HepG2 (cell line): Measurements from ENCODE around the gene FAM181A. TPM values are rescaled to one million over a fixed set of nuclear protein-coding genes. Genes with fewer than 3 reads are reported as not detected.
A peak's percentile ranks its signal among the peaks of the same experiment; 100 is the strongest.

Source experiments
- ATF1 ChIP-seq: IDR thresholded peaks from 2 replicates; pipeline ENCODE4 v1.6.1; 2016; ENCODE audit warnings: mild to moderate bottlenecking, control low read depth
- GTF3A ChIP-seq: sonication (generic); formaldehyde crosslinking; conservative IDR thresholded peaks from 2 replicates; pipeline ENCODE4 v1.4.0; 2020; ENCODE audit warnings: mild to moderate bottlenecking, missing genetic modification reagents
- KDM6A ChIP-seq: IDR thresholded peaks from 2 replicates; pipeline ENCODE4 v1.6.1; 2016; ENCODE audit warnings: low read depth
- POLR2G ChIP-seq: fragments of 200-400 bp; formaldehyde crosslinking; IDR thresholded peaks from 2 replicates; pipeline ENCODE4 v1.6.1; 2018; ENCODE audit warnings: mild to moderate bottlenecking, low read depth, low read length, moderate library complexity
- RNF2 ChIP-seq: fragments of 450-650 bp; conservative IDR thresholded peaks from 2 replicates; pipeline ENCODE4 v1.6.1; 2016; ENCODE audit warnings: low read depth
- TCF7L2 ChIP-seq: IDR thresholded peaks from 2 replicates; pipeline ENCODE4 v1.6.1; 2011; ENCODE audit warnings: mild to moderate bottlenecking, low read depth, low read length, moderate library complexity
- ZNF253 ChIP-seq: sonication (generic); formaldehyde crosslinking; IDR thresholded peaks from 2 replicates; pipeline ENCODE4 v1.8.0; 2022; ENCODE audit warnings: mild to moderate bottlenecking, missing genetic modification reagents, borderline replicate concordance
- ZNF263 ChIP-seq: sonication (generic); formaldehyde crosslinking; IDR thresholded peaks from 2 replicates; pipeline ENCODE4 v1.4.0; 2020; ENCODE audit warnings: missing genetic modification reagents
- ZNF292 ChIP-seq: sonication (generic); formaldehyde crosslinking; IDR thresholded peaks from 2 replicates; pipeline ENCODE4 v1.8.1; 2022; ENCODE audit warnings: mild to moderate bottlenecking, low read depth, missing genetic modification reagents, borderline replicate concordance
- ZNF547 ChIP-seq: sonication (generic); formaldehyde crosslinking; IDR thresholded peaks from 2 replicates; pipeline ENCODE4 v1.5.1; 2020; ENCODE audit warnings: mild to moderate bottlenecking, missing genetic modification reagents
- polyA plus RNA-seq, 8 experiments: library from polyadenylated mRNA; depleted of rRNA in 3 of 8; stranded (reverse) in 7 of 8; unstranded in 1 of 8; fragments of >200 nt; fragmentation: Illumina TruSeq in 4 of 8; extraction: Trizol in 4 of 8; gene quantifications; 2 replicates each; pipeline versions ENCODE4 v1.2.1 to v1.2.3, GENCODE V29; 2011 to 2016; ENCODE audit warnings: low read depth in 4 of 8, missing spikeins in 1 of 8, mixed read lengths in 1 of 8; ENCODE audit not compliant: insufficient read depth in 1 of 8
- total RNA-seq, 5 experiments: library from RNA; depleted of rRNA; stranded (reverse); fragments of >200 nt; fragmentation: Illumina TruSeq; extraction: Trizol; gene quantifications; 2 replicates each; pipeline ENCODE4 v1.2.3, GENCODE V29; 2016; ENCODE audit warnings: low read depth in 1 of 5
- TF ChIP-seq, protein P1 (sequence below): sonication (generic); formaldehyde crosslinking; IDR thresholded peaks from 2 replicates; pipeline ENCODE4 v1.4.0; 2020; ENCODE audit warnings: missing genetic modification reagents
- TF ChIP-seq, protein P2 (sequence below): sonication (generic); formaldehyde crosslinking; IDR thresholded peaks from 2 replicates; pipeline ENCODE4 v1.8.0; 2022; ENCODE audit warnings: missing genetic modification reagents, mild to moderate bottlenecking, borderline replicate concordance
- TF ChIP-seq, protein P3 (sequence below): sonication (generic); formaldehyde crosslinking; IDR thresholded peaks from 2 replicates; pipeline ENCODE4 v1.4.0; 2020; ENCODE audit warnings: missing genetic modification reagents
- TF ChIP-seq, protein P4 (sequence below): sonication (generic); formaldehyde crosslinking; IDR thresholded peaks from 2 replicates; pipeline ENCODE4 v1.8.1; 2023; ENCODE audit warnings: mild to moderate bottlenecking, missing genetic modification reagents
- TF ChIP-seq, protein P5 (sequence below): sonication (generic); formaldehyde crosslinking; IDR thresholded peaks from 2 replicates; pipeline ENCODE4 v1.4.0; 2020; ENCODE audit warnings: mild to moderate bottlenecking, missing genetic modification reagents, borderline replicate concordance
- TF ChIP-seq, protein P6 (sequence below), 2 experiments: fragments of 450-650 bp in 1 of 2; sonication (generic) in 1 of 2; formaldehyde crosslinking; IDR thresholded peaks; 2 replicates each; pipeline versions ENCODE4 v1.5.0 to v1.8.0; 2020 to 2022; ENCODE audit warnings: mild to moderate bottlenecking in 1 of 2, missing genetic modification reagents in 1 of 2

FAM181A gene
- total and polyA plus RNA-seq, 2 of the 13 experiments (the other 11 are each of a cell fraction or from before 2014, with no cell fraction given) = 1.1 to 1.5 TPM

DNA sequence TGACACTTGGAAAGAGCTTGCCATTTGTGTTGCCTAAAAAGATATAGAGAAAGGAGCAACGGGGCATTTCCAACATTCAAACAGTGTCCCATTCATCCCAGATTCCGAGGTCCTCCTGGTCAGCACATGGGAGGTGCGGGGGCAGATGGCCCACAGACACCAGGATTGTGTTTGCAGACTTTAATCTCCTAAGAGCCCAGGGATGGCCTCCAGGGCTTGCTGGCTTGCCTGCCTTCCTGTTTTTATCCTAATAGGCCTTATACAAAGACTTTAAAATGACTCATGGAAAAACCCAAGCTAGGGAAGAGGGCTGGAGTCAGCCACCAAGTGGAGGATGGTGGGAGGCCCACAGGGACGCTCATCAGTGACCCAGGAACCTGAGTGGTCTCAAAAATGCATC is 21.5 kb upstream of the FAM181A start (continued):
- TF ChIP-seq, protein P1, sequence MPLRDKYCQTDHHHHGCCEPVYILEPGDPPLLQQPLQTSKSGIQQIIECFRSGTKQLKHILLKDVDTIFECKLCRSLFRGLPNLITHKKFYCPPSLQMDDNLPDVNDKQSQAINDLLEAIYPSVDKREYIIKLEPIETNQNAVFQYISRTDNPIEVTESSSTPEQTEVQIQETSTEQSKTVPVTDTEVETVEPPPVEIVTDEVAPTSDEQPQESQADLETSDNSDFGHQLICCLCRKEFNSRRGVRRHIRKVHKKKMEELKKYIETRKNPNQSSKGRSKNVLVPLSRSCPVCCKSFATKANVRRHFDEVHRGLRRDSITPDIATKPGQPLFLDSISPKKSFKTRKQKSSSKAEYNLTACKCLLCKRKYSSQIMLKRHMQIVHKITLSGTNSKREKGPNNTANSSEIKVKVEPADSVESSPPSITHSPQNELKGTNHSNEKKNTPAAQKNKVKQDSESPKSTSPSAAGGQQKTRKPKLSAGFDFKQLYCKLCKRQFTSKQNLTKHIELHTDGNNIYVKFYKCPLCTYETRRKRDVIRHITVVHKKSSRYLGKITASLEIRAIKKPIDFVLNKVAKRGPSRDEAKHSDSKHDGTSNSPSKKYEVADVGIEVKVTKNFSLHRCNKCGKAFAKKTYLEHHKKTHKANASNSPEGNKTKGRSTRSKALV (CRISPR knock-in tag) = peak; percentile 84; the same call in 1 of the 2 replicates
- TF ChIP-seq GTF3A (CRISPR knock-in tag) (no peak), ZNF253 (no peak), ZNF547 (CRISPR knock-in tag) (no peak), RNF2 (no peak), KDM6A (CRISPR knock-in tag) (no peak), ZNF263 (CRISPR knock-in tag) (peak; percentile 78), POLR2G (peak; percentile 47; the same call in 1 of the 2 replicates), ZNF292 (CRISPR knock-in tag) (0 out of 2 replicates have a peak, but pooled peaks have one; percentile 32), TCF7L2 (no peak), ATF1 (no peak)
- TF ChIP-seq, protein P2, sequence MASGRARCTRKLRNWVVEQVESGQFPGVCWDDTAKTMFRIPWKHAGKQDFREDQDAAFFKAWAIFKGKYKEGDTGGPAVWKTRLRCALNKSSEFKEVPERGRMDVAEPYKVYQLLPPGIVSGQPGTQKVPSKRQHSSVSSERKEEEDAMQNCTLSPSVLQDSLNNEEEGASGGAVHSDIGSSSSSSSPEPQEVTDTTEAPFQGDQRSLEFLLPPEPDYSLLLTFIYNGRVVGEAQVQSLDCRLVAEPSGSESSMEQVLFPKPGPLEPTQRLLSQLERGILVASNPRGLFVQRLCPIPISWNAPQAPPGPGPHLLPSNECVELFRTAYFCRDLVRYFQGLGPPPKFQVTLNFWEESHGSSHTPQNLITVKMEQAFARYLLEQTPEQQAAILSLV (CRISPR knock-in tag) = peak; percentile 83; the same call in 1 of the 2 replicates
- TF ChIP-seq, protein P3, sequence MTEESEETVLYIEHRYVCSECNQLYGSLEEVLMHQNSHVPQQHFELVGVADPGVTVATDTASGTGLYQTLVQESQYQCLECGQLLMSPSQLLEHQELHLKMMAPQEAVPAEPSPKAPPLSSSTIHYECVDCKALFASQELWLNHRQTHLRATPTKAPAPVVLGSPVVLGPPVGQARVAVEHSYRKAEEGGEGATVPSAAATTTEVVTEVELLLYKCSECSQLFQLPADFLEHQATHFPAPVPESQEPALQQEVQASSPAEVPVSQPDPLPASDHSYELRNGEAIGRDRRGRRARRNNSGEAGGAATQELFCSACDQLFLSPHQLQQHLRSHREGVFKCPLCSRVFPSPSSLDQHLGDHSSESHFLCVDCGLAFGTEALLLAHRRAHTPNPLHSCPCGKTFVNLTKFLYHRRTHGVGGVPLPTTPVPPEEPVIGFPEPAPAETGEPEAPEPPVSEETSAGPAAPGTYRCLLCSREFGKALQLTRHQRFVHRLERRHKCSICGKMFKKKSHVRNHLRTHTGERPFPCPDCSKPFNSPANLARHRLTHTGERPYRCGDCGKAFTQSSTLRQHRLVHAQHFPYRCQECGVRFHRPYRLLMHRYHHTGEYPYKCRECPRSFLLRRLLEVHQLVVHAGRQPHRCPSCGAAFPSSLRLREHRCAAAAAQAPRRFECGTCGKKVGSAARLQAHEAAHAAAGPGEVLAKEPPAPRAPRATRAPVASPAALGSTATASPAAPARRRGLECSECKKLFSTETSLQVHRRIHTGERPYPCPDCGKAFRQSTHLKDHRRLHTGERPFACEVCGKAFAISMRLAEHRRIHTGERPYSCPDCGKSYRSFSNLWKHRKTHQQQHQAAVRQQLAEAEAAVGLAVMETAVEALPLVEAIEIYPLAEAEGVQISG (CRISPR knock-in tag) = peak; percentile 51; the same call in 1 of the 2 replicates
- TF ChIP-seq, protein P4, sequence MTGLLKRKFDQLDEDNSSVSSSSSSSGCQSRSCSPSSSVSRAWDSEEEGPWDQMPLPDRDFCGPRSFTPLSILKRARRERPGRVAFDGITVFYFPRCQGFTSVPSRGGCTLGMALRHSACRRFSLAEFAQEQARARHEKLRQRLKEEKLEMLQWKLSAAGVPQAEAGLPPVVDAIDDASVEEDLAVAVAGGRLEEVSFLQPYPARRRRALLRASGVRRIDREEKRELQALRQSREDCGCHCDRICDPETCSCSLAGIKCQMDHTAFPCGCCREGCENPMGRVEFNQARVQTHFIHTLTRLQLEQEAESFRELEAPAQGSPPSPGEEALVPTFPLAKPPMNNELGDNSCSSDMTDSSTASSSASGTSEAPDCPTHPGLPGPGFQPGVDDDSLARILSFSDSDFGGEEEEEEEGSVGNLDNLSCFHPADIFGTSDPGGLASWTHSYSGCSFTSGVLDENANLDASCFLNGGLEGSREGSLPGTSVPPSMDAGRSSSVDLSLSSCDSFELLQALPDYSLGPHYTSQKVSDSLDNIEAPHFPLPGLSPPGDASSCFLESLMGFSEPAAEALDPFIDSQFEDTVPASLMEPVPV (CRISPR knock-in tag) = no peak
- TF ChIP-seq, protein P5, sequence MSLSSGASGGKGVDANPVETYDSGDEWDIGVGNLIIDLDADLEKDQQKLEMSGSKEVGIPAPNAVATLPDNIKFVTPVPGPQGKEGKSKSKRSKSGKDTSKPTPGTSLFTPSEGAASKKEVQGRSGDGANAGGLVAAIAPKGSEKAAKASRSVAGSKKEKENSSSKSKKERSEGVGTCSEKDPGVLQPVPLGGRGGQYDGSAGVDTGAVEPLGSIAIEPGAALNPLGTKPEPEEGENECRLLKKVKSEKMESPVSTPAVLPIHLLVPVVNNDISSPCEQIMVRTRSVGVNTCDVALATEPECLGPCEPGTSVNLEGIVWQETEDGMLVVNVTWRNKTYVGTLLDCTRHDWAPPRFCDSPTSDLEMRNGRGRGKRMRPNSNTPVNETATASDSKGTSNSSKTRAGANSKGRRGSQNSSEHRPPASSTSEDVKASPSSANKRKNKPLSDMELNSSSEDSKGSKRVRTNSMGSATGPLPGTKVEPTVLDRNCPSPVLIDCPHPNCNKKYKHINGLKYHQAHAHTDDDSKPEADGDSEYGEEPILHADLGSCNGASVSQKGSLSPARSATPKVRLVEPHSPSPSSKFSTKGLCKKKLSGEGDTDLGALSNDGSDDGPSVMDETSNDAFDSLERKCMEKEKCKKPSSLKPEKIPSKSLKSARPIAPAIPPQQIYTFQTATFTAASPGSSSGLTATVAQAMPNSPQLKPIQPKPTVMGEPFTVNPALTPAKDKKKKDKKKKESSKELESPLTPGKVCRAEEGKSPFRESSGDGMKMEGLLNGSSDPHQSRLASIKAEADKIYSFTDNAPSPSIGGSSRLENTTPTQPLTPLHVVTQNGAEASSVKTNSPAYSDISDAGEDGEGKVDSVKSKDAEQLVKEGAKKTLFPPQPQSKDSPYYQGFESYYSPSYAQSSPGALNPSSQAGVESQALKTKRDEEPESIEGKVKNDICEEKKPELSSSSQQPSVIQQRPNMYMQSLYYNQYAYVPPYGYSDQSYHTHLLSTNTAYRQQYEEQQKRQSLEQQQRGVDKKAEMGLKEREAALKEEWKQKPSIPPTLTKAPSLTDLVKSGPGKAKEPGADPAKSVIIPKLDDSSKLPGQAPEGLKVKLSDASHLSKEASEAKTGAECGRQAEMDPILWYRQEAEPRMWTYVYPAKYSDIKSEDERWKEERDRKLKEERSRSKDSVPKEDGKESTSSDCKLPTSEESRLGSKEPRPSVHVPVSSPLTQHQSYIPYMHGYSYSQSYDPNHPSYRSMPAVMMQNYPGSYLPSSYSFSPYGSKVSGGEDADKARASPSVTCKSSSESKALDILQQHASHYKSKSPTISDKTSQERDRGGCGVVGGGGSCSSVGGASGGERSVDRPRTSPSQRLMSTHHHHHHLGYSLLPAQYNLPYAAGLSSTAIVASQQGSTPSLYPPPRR (CRISPR knock-in tag) = peak; percentile 63; the same call in 1 of the 2 replicates
- TF ChIP-seq, protein P6, sequence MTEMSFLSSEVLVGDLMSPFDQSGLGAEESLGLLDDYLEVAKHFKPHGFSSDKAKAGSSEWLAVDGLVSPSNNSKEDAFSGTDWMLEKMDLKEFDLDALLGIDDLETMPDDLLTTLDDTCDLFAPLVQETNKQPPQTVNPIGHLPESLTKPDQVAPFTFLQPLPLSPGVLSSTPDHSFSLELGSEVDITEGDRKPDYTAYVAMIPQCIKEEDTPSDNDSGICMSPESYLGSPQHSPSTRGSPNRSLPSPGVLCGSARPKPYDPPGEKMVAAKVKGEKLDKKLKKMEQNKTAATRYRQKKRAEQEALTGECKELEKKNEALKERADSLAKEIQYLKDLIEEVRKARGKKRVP (CRISPR knock-in tag; IDR thresholded peaks at IDR 0.05) = no peak
